Activated T-cell treated with anti-CD3 and anti-CD28 coated beads, Interleukin-2, amount 50 U/mL, for 1 hour (primary cell): ENCODE data around the gene NAA25.
A peak's percentile ranks its signal among the peaks of the same experiment; 100 is the strongest.

ENCODE experiments used
- DNase-seq: peaks from one replicate; pipeline ENCODE4 v3.0.0-alpha.2; 2020

NAA25 gene

DNA sequence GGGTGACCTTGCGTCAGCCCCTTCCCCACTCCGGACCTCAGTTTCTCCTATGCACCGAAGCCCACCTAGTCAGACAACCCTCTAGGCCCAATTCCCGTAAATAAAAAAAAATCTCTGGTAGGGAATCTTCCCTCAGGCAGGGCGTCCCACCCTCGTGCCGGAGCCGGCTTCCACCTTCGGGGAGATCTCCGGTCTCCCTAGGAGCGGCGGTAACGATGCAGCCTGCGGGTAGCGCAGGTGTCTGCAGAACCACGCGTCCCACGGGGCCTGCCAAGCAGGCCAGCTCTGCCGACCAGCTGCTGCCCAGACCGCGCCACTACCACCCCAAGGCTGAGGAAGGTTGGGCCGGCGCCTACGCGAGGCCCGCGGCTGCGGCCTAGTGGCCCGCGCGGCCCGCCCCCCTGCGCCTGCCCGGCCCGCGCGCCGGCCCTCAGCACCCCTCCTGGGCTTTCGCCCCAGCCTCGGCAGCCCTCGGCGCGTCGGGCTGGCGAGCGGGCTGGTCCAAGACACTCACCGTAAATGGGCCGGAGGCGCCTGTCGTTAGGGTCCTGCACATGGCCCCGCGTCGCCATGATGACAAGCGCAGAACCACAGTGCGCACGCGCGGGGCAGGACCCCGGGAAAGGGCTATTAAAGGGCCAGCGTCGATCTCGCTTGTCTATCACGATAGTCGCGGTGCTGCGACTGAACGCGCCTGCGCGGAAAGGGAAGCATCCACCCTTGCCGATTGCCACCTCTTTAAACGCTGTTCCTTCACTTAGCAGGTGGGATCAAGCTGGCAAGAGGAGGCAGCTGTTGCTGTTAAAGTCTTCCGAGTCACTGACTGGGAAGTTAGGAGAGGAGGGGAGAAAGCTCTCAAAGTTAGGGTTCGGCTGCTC, at the start of gene NAA25:
NAA25 (minus strand) TSS at position 582 of the 878 bp plus-strand sequence; CDS start at position 572, 10 bp downstream.
- peak; percentile 87 for DNase-seq

- no peak for DNase-seq
Measured at GRCh38 chr12:112153893-112154219, 45.3 kb upstream of the NAA25 start.

- no peak for DNase-seq
Measured at GRCh38 chr12:112153181-112153892, 44.8 kb upstream of the NAA25 start.

GRCh38 chr12:112151766-112152541, 43.4 kb upstream of the NAA25 start:
- no peak for DNase-seq

GRCh38 chr12:112149596-112149995, 41.0 kb upstream of the NAA25 start:
- DNase-seq = no peak

DNA sequence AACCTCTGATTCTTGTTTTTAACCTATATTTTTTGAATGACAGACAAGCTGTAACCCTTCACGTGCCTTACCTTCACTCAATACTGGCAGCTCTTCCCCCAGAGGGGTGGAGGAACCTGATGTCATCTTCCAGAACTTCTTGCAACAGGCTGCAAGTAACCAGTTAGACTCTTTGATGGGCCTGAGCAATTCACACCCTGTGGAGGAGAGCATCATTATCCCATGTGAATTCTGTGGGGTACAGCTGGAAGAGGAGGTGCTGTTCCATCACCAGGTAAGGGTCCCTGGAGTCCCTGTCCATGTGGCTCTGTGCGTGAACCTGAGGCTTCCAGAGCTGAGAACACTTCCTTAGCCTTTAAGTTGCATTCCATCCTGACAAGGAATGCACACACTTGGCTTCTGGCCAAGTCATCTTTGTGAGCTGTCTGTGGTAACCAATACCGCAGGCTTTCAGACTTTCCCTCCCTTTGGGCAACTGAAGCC, 39.5 kb upstream of the NAA25 start:
- DNase-seq = no peak

DNA sequence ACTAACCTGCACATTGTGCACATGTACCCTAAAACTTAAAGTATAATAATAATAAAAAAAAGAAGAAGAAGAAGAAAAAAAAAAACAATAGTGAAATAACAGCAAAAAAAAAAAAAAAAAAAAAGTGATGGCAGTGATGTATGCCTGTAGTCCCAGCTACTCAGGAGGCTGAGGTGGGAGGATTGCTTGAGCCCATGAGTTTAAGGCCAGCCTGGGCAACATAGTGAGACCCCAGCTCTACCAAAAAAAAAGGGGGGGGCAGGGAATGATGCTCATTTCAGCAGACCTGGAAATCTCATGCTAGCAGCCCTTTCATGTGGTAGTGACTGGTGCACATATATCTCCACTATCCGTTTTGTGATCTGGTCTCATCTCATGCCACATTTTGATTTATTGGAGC, 37.5 kb upstream of the NAA25 start:
- no peak for DNase-seq

DNA sequence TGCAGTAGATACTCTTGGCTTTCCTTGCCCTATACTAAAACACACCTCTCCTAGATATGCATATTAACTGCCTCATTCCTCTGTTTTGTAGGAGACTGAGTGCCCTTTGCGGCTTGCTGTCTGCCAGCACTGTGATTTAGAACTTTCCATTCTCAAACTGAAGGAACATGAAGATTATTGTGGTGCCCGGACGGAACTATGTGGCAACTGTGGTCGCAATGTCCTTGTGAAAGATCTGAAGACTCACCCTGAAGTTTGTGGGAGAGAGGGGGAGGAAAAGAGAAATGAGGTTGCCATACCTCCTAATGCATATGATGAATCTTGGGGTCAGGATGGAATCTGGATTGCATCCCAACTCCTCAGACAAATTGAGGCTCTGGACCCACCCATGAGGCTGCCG, 32.1 kb upstream of the NAA25 start:
- no peak for DNase-seq

DNA sequence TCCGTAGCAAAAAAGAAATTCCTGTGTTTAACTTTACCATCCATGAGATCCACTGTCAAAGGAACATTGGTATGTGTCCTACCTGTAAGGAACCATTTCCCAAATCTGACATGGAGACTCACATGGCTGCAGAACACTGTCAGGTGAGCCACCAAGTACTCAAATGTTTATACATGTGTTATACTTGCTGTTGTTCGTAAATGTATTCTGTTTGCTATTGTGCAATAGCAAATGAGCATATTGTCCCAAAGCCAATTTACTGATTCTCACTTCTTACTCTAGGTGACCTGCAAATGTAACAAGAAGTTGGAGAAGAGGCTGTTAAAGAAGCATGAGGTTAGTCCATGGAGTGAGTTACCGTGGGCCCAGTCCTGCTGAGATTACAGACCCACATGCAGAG, 26.1 kb upstream of the NAA25 start:
- no peak for DNase-seq

GRCh38 chr12:112133418-112133817, 24.8 kb upstream of the NAA25 start:
- DNase-seq = no peak

DNA sequence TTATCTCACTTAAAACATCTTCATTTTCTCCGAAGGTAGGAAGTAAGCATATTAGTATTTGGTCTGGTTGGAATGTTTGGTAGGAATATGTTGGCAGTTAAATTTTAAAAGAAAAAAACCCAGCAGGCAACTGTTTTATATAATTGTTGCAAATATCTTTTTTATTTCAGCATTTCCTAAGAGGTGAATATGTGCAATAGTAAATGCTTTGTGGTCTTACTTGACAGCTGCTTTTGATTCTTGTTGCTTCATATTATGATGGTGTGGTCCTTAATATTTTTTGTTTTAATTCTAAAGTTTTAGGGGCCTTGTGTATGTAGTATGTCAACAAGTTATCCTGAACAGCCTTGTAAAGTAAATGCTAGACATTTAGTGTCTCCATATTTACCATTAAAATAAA, 23.1 kb upstream of the NAA25 start:
- no peak for DNase-seq

DNA sequence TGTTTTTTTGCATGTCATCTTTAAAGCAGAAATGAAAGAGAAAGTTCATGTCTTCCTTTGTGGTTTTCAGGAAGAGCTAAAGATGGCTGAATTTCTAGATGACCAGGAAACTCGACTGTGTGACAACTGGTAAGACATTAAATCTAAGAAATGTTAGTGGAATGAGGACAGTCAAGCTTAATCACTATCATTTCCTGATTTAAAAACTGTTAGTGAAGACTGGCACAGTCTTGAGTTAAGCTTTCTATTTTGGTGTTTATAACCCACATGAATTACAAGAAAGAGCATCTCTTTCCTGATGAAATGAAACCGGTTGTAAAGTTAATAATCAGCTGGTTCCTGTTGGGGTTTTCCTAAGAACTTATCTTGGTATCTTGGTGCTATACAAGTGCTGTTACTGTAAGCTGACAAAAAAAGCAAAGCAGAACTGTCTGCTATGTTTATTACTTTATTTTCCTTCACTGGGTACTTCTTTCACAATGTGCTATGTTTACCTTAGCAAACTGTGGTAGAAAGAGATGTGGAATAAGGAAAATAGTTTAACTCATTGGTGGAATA, 21.9 kb upstream of the NAA25 start:
- DNase-seq = no peak

DNA sequence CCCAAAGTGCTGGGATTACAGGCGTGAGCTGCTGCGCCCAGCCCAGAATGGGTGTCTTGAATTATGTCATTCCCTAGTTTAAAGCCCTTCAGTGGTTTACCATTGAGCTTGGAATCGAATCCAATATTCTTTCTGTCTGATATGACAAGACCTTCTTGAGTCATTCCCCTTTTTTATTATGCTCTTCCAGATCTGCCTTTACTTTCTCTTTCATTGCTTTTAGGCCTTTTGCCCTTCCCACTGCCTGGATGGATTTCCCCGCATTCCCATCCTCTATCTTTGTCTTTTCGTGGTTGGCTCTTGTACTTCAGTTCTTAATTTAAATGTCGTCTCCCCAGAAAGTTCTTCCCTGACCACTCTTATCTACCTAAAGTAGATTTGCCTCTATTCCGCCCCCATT, 18.3 kb upstream of the NAA25 start:
- DNase-seq = no peak

GRCh38 chr12:112126000-112126438, 17.4 kb upstream of the NAA25 start:
- DNase-seq = no peak

- DNase-seq = peak; percentile 99
Measured at GRCh38 chr12:112125250-112125999, 16.8 kb upstream of the NAA25 start, which contains the start of gene TRAFD1. Gene TRAFD1, plus strand, starts transcription at chr12:112125560. Its CDS starts 4,963 bp downstream, at chr12:112130523.

- no peak for DNase-seq
Measured at GRCh38 chr12:112124918-112125249, 16.3 kb upstream of the NAA25 start.

- DNase-seq = no peak
Measured at GRCh38 chr12:112122823-112123690, 14.5 kb upstream of the NAA25 start.

GRCh38 chr12:112121780-112122565, 13.4 kb upstream of the NAA25 start:
- DNase-seq = no peak

- no peak for DNase-seq
Measured at GRCh38 chr12:112117685-112118084, 9.1 kb upstream of the NAA25 start.
